ENCODE results near the gene PRMT7. TPM values are rescaled to one million over a fixed set of nuclear protein-coding genes. Genes with fewer than 3 reads are reported as not detected.

PRMT7 gene
- 40.4 and 41.5 TPM in 2 replicates for total RNA-seq (2014; rRNA removed; shearing (Covaris generic))
- 26.8 and 29.7 TPM in 2 replicates for polyA plus RNA-seq (2015; cell fraction: cytosol; rRNA removed)
- 135 and 150 TPM in 2 replicates for polyA plus RNA-seq (2015; cell fraction: nucleus; rRNA removed)

GRCh38 chr16:68310774-68311511 lies at the start of gene PRMT7, which contains the start of gene SLC7A6OS:
TSS of gene PRMT7 (plus strand) at chr16:68311019. CDS start at chr16:68315980, 4,961 bp downstream.
TSS of gene SLC7A6OS (minus strand) at chr16:68310946. CDS start at chr16:68310926, 20 bp downstream.
- peak; percentile 91 for DNase-seq (ENCODE audit: low read depth)

- no peak for DNase-seq (ENCODE audit: low read depth)
Observed at GRCh38 chr16:68263559-68264127, 47.2 kb upstream of the PRMT7 start.

GRCh38 chr16:68264128-68265077 lies 46.4 kb upstream of the PRMT7 start, which contains the start of gene SLC7A6:
TSS of gene SLC7A6 (plus strand) at chr16:68264526. CDS start at chr16:68274727, 10,201 bp downstream.
- DNase-seq (ENCODE audit: low read depth) = peak; percentile 78

- DNase-seq (ENCODE audit: low read depth) = peak; percentile 79
Observed at GRCh38 chr16:68265078-68265920, 45.5 kb upstream of the PRMT7 start.

GRCh38 chr16:68267612-68268405 lies 43.0 kb upstream of the PRMT7 start:
- no peak for DNase-seq (ENCODE audit: low read depth)

GRCh38 chr16:68269793-68270192 lies 41.0 kb upstream of the PRMT7 start:
- DNase-seq (ENCODE audit: low read depth) = no peak

GRCh38 chr16:68270353-68270752 lies 40.5 kb upstream of the PRMT7 start:
- no peak for DNase-seq (ENCODE audit: low read depth)

GRCh38 chr16:68272507-68273209 lies 38.2 kb upstream of the PRMT7 start:
- no peak for DNase-seq (ENCODE audit: low read depth)

GRCh38 chr16:68273459-68273858 lies 37.4 kb upstream of the PRMT7 start:
- no peak for DNase-seq (ENCODE audit: low read depth)

- DNase-seq (ENCODE audit: low read depth) = no peak
Observed at GRCh38 chr16:68273896-68274295, 36.9 kb upstream of the PRMT7 start.

GRCh38 chr16:68274441-68274840 lies 36.4 kb upstream of the PRMT7 start:
- no peak for DNase-seq (ENCODE audit: low read depth)

- no peak for DNase-seq (ENCODE audit: low read depth)
Observed at GRCh38 chr16:68275611-68276191, 35.1 kb upstream of the PRMT7 start.

- DNase-seq (ENCODE audit: low read depth) = no peak
Observed at GRCh38 chr16:68276223-68276622, 34.6 kb upstream of the PRMT7 start.

- DNase-seq (ENCODE audit: low read depth) = no peak
Observed at GRCh38 chr16:68279726-68280558, 30.9 kb upstream of the PRMT7 start.

- DNase-seq (ENCODE audit: low read depth) = no peak
Observed at GRCh38 chr16:68281368-68282063, 29.3 kb upstream of the PRMT7 start.

GRCh38 chr16:68282064-68282452 lies 28.8 kb upstream of the PRMT7 start:
- no peak for DNase-seq (ENCODE audit: low read depth)

GRCh38 chr16:68283346-68283745 lies 27.5 kb upstream of the PRMT7 start:
- DNase-seq (ENCODE audit: low read depth) = no peak
